IPS-NIHi7 (cell line): Measurements from ENCODE around the gene SNHG17.
"Not testable (repeated sequence)": the region's sequence is repeated elsewhere in the genome, so short reads cannot be mapped to it uniquely, and the experiment has no call there.

Experiments
- DNase-seq: peaks from one replicate; pipeline ENCODE4 v3.0.0; 2012; ENCODE audit warnings: mixed read lengths; ENCODE audit errors: extremely low spot score

SNHG17 gene

GRCh38 chr20:38420388-38421085 is 14.6 kb downstream of the SNHG17 start:
- no peak for DNase-seq

DNA sequence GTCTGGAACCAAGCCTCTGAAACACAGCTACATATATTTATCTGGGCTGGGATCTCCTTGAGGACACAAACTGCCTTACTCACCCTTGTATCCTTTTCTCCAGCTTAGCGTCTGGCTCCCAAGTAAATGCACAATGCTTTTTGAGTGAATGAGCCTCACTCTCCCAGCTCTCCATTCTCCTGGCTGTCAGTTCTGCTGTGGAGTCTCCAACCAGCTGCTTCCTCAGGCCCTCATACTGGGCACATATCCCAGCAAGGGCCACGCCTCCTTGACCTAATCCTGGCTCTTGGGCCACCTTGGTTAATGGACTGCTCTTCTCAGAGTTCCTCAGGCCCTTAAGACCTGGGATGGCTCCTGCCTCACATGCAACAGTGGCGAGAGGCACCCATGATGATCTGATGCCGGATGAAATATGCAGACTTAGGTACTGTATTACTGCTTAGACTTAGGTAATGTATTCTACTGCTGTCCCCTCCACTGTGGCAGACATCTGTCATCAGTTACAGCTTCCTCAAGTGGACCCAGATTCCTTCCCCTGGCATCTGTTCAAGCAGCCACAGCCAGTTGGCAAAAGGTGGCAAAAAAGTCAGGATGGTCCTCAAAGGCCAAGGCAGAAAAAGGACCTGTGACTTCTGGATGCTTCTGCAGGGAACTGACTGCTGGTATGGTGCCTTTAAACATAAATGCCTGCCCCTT is 16.5 kb downstream of the SNHG17 start:
- DNase-seq = no peak

DNA sequence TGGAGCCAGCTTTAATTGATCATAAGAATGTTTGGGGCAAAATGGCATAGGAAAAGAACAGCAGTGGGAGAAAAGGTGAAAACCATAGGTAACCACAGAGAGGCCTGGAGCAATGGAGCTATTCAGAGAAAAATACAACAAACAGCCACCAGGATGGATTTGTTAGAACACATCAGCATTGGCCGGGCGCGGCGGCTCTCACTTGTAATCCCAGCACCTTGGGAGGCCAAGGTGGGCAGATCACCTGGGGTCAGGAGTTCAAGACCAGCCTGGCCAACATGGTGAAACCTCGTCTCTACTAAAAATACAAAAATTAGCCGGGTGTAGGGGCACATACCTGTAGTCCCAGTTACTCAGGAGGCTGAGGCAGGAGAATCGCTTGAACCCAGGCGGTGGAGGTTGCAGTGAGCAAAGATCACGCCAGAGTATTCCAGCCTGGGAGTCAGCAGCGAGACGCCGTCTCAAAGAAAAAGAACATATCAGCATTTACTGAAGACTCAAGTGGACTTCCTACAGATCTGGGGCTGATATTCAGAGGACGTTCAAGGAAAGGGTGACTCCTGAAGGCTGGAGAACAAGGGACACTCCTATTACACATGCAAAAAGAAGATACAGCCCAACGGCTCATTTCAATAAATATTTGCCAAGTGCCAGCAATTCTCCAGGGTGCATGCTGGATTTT is 20.2 kb downstream of the SNHG17 start:
- DNase-seq = no peak

DNA sequence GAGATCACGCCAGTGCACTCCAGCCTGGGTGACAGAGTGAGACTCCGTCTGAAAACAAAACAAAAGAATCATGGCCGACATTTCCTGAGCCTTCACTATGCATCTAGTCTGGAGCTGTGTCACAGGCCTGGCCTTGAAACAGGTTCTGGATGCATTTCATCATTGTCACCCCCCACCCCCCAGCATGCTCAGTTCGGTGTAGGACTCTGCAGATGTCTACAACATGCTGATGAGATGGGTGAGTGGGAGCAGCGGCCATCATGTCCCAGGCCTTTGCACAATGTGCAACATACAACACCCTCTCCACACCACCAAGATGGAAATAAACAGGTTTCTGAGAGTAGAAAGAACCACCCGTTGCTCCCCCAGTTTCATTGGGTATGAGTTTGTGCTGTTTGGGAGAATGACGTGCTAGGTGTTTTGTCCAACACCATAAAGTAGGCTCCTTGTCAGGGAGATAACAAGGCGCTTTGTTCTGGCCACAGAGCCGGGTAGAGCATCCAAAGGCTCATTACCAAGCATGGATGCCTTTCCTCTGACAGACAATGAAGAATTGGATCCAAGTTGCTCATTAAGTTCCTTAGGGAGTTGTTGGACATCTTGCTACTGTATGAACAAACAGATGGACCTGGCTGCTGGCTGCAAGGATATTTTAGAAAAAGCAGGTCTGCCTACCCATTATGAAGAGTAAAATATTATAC is 22.1 kb downstream of the SNHG17 start:
- no peak for DNase-seq

GRCh38 chr20:38407822-38408221 is 27.3 kb downstream of the SNHG17 start:
- DNase-seq = not testable (repeated sequence)

DNA sequence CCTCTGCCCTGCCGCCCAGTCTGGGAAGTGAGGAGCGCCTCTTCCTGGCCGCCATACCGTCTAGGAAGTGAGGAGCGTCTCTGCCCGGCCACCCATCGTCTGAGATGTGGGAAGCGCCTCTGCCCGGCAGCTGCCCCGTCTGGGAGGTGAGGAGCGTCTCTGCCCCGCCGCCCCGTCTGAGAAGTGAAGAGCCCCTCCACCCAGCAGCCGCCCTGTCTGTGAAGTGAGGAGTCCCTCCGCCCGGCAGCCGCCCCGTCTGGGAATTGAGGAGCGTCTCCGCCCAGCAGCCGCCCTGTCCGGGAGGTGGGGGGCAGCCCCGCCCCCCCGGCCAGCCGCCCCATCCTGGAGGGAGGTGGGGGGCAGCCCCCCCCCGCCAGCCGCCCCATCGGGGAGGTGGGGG is 27.8 kb downstream of the SNHG17 start:
- DNase-seq = no peak

DNA sequence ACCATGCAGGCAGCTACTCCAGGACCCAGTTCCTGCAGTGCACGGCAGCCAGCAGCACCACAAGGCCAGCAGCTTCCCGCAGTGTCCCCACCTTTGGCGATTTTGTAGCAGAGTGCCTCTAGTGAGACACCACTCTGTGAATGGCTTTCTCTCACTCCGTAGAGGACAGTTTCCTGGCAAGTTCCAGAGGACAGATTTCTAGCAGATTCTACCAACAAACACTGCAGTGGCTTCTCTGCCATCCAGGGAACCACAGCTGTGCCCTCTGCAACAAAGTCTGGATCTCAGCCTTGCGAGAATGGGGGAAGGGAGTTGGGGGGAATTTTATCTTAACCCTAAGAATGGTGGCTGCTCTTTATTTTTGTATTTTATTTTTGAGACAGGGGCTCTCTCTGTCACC is 28.7 kb downstream of the SNHG17 start:
- no peak for DNase-seq

GRCh38 chr20:38405132-38405531 is 30.0 kb downstream of the SNHG17 start:
- DNase-seq = no peak

GRCh38 chr20:38404016-38404415 is 31.1 kb downstream of the SNHG17 start:
- DNase-seq = no peak

GRCh38 chr20:38402816-38403215 is 32.3 kb downstream of the SNHG17 start:
- no peak for DNase-seq

DNA sequence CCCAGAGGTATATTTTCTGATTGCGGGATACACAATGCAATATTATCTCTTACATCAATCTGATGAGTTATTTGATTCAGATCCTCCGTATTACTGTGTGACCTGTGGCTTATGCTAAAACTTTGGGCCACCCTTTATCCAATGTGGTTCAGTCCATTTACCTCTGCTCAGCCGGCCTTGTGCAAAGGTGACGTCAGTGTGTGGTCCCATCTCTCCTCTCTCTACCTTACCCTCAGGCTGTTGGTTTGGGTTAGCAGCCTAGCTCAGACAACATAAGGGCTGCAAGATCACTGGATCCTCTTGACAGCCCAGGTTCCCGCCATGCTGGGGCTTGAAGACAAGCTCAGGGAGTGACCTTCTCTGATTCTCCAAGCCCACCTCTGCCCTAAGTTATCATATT is 33.0 kb downstream of the SNHG17 start:
- DNase-seq = no peak

GRCh38 chr20:38395751-38396395 is 39.3 kb downstream of the SNHG17 start:
- not testable (repeated sequence) for DNase-seq

- no peak for DNase-seq
These were observed 40.0 kb downstream of the SNHG17 start for GRCh38 chr20:38395165-38395564.

DNA sequence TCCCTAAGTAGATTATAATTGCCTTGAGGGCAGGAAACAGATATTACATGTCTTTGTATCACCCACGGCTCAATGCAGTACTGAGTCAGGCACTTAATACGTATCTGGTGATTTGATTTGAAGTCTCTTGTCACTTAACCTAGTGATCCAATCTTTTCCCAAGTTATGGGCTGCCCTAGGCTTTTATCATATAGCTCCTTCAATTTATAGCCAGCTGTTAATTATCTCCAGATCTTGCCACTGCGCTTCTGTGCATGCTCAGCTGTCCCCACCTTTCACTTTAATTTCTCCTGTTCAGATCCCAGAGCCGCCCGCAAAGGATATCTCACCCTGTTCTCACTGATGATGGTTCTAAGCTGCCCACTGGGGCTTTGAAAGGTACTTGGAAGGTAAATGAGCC is 41.9 kb downstream of the SNHG17 start:
- DNase-seq = no peak

DNA sequence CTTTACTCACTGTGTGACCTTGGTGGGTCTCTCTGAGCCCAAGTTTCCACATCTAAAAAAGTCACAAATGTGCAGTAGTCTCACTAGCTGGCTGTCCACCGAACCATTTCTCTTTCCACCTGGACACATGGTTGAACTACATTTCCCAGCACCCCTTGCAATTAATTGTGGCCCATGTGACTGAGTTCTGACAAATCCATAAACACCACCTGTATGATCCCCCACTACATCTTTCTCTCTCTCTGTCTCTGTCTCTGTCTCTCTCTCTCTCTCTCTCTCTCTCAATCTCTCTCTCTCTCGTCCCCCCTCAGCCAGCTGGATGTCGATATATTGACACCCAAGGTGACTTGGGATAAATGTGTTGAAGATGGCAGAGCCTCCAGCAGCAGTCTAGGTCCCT is 42.8 kb downstream of the SNHG17 start:
- no peak for DNase-seq

DNA sequence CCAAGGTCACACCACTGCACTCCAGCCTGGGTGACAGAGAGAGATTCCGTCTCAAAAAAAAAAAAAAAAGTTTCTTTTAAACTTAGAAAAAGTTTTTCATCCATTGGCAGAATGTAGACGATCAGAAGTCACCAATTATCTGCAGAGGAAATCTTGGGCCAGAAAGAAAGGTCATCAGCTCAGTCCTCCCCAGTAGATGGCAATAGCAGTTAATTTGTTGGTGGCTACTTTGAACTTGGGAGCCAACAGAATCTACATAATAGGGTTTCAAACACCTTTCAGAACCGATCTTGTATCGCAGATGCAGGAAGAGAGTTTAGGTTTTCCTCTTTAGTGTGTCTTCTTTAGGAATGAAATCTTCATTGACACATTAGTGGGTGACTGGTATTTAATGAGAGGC is 47.2 kb downstream of the SNHG17 start:
- DNase-seq = peak; percentile 41

DNA sequence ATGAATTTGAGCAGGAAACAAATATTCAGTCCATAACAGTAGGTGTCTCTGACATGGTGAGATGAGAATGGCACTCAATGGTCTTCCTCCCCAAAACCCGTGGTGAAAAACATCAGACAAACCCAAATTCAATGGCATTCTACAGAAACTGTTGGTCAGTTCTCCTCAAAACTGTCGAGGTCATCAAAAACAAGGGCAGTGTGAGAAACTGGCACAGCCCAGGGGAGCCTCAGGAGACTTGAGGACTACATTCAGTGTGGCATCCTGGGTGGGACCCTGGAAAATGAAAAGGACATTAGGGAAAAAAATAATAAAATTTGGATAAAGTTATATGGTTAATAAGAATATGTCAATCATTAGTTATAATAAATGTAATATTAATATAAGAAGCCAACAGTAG is 48.3 kb downstream of the SNHG17 start:
- no peak for DNase-seq

DNA sequence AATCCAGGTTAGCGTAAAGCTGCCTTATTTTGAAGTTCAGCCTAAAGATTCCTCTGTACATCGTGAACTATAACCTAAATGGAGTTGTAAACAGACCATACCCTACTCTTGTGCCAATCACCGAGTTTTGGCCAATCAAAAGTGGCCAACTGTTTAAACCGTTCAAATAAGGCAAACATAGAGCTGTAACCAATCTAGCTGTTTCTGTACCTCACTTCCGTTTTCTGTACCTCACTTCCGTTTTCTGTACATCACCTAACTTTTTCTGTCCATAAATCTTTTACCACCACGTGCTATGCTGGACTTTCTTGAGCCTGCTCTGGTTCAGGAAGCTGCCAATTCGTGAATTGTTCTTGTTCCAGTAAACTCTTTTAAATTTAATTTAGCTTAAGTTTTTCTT is 49.1 kb downstream of the SNHG17 start:
- no peak for DNase-seq

- DNase-seq = no peak
These were observed 52.0 kb downstream of the SNHG17 start for GRCh38 chr20:38383147-38383546.

DNA sequence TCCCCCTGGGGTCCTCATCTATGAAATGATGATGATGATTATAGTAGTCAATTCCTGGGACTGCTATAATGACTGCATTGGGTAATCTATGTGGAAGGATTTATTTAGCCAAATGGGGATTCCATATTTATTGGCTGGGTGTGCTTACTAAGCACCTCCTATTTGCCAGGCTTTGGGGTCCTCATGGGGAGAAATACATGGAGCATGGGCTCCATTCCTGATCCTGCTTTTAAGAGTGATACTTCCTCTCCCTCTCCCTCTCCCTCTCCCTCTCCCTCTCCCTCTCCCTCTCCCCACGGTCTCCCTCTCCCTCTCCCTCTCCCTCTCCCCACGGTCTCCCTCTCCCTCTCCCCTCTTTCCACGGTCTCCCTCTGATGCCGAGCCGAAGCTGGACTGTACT is 57.3 kb downstream of the SNHG17 start:
- DNase-seq = not testable (repeated sequence)

DNA sequence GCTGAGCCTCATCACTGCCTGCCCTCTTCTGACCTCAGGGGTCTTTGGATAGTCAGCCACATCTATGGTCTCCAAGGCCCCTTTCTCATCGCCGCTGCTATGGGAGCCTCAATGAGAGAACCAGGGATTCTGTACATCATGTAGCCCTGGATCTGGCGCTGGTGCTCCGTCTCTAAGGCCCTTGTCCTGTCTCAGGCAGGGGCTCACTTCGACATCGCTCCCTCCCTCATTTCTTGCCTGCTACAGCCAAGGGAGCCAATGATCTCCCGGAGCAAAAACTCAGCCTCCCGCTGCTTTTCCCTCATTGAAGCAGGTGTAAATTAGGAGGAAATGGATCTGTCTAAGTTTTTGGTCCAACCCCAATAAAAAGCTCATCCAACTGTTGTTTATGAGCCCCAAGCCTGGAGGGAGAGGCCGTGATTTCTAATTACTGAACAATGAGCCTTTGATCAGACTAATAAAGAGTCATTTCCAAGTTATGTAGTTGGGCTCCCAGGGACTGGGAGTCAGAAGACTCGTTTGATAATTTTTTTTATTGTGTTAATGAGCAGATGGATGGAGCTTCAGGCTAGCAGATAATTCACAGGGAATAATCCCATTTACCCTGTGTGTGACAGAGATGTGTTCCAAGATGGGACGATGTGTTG is 58.0 kb downstream of the SNHG17 start:
- no peak for DNase-seq
